ENCODE measurements around the gene DEFB121.

Gene DEFB121

DNA sequence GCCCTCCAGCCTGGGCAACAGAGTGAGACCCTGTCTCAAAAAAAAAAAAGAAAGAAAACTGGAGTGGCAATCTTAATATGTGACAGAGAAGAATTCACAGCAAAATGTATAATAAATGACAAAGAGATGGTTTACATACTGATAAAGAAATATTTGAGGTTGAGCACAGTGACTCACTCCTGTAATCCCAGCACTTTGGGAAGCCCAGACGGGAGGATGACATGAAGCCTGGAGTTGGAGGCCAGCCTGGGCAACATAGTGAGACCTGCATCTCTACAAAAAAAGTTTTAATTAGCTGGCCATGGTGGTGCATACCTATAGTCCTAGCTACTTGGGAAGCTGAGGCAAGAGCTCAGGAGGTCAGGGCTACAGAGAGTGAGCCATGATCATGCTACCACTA, 50.0 kb downstream of the DEFB121 start:
- FAIRE-seq: no peak
